Measurements from ENCODE around the gene HSPA12B. TPM values are rescaled to one million over a fixed set of nuclear protein-coding genes. Genes with fewer than 3 reads are reported as not detected.

The HSPA12B gene
- total and polyA plus RNA-seq, 2 of the 13 experiments (the other 11 are each of a cell fraction or from before 2014, with no cell fraction given): 0.01 TPM; not detected in 1

DNA sequence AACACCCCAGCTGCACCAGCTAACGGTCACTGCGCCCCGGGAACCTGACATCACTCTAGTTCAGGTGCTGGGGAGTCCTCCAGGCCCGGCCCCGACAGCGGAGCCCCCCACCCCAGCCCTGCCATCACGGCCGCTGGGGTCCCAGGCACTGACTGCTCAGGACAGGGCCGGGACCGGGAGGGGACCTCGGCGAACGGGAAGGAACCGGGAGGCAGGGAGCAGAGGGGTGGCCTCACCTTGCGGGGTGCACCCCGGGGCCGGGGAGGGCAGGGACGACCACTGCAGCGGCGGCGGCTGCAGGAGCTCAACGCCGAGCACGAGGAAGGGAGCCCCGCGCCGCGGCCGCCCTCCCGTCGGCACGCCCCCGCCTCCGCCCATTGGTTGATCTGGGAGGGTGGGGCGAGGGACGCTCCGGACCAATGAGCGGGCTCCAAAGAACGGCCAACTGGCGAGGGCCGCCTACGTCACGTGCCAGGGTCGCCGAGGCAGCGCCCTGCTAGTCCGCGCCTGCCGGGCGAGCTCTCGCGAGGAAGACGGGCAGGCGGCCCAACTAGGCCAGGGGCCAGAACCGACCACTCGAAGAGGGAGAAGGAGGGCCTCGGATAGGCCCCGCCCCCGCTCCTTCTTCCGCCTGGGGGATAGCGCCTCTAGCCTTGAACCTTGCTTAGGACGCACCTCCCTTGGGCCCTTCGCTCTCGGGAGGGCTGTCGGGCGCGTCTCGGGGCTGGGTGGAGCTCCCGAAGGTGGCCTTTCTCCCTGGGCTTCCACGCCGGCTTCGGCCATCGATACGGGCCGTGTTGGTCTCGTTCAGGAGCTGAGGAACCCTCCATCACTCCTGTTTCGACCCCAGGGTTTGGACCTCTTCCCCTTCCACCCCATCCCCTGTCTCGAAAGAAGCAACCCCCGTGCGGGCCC lies 35.2 kb downstream of the HSPA12B start, which contains the start of gene ADISSP (continued):
- TF ChIP-seq, protein P1, sequence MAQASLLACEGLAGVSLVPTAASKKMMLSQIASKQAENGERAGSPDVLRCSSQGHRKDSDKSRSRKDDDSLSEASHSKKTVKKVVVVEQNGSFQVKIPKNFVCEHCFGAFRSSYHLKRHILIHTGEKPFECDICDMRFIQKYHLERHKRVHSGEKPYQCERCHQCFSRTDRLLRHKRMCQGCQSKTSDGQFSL (CRISPR knock-in tag; IDR thresholded peaks at IDR 0.05): peak; percentile 77; the same call in 1 of the 2 replicates
- TF ChIP-seq PTBP1 (IDR thresholded peaks at IDR 0.05; ENCODE audit: low read depth, low read length, poor library complexity, severe bottlenecking) (peak; percentile 30), HOXA9 (CRISPR knock-in tag; IDR thresholded peaks at IDR 0.05; ENCODE audit: borderline replicate concordance) (no peak), WIZ (CRISPR knock-in tag; IDR thresholded peaks at IDR 0.05) (peak; percentile 37; the same call in 1 of the 2 replicates), ZFP1 (CRISPR knock-in tag; IDR thresholded peaks at IDR 0.05) (peak; percentile 77; the same call in 1 of the 2 replicates), GFI1 (CRISPR knock-in tag; IDR thresholded peaks at IDR 0.05; ENCODE audit: borderline replicate concordance) (0 out of 2 replicates have a peak, but pooled peaks have one; percentile 63), IRF2 (CRISPR knock-in tag; IDR thresholded peaks at IDR 0.05) (peak; percentile 30), KLF13 (CRISPR knock-in tag; IDR thresholded peaks at IDR 0.05) (peak; percentile 84), ZNF570 (CRISPR knock-in tag; IDR thresholded peaks at IDR 0.05; ENCODE audit: borderline replicate concordance) (peak; percentile 6; the same call in 1 of the 2 replicates), YEATS2 (CRISPR knock-in tag; IDR thresholded peaks at IDR 0.05; ENCODE audit: borderline replicate concordance) (peak; percentile 96), ZSCAN22 (CRISPR knock-in tag; IDR thresholded peaks at IDR 0.05) (no peak), ZNF781 (CRISPR knock-in tag; IDR thresholded peaks at IDR 0.05; ENCODE audit: borderline replicate concordance, not compliant biosample characterization) (no peak), ZKSCAN5 (CRISPR knock-in tag; IDR thresholded peaks at IDR 0.05) (peak; percentile 61), NFIC (IDR thresholded peaks at IDR 0.05; ENCODE audit: low read length) (no peak), RAD51 (IDR thresholded peaks at IDR 0.05; ENCODE audit: borderline replicate concordance) (peak; percentile 91), AGO2 (optimal IDR thresholded peaks at IDR 0.05; ENCODE audit: low read depth, low read length) (no peak), PRMT3 (CRISPR knock-in tag; IDR thresholded peaks at IDR 0.05; ENCODE audit: borderline replicate concordance, low read depth) (no peak; the same call in 1 of the 2 replicates), ZNF451 (CRISPR knock-in tag; IDR thresholded peaks at IDR 0.05) (no peak; the same call in 1 of the 2 replicates), ZNF552 (CRISPR knock-in tag; IDR thresholded peaks at IDR 0.05; ENCODE audit: borderline replicate concordance) (peak; percentile 92; the same call in 1 of the 2 replicates), REL (CRISPR knock-in tag; conservative IDR thresholded peaks at IDR 0.05) (no peak; the same call in none of the 2 replicates), ZNF180 (CRISPR knock-in tag; IDR thresholded peaks at IDR 0.05; ENCODE audit: borderline replicate concordance, low read depth) (0 out of 2 replicates have a peak, but pooled peaks have one; percentile 28), JUNB (CRISPR knock-in tag; IDR thresholded peaks at IDR 0.05; ENCODE audit: borderline replicate concordance) (no peak), MTA3 (CRISPR knock-in tag; IDR thresholded peaks at IDR 0.05) (0 out of 2 replicates have a peak, but pooled peaks have one; percentile 79), ZNF230 (CRISPR knock-in tag; IDR thresholded peaks at IDR 0.05) (peak; percentile 75)
- TF ChIP-seq, protein P2, sequence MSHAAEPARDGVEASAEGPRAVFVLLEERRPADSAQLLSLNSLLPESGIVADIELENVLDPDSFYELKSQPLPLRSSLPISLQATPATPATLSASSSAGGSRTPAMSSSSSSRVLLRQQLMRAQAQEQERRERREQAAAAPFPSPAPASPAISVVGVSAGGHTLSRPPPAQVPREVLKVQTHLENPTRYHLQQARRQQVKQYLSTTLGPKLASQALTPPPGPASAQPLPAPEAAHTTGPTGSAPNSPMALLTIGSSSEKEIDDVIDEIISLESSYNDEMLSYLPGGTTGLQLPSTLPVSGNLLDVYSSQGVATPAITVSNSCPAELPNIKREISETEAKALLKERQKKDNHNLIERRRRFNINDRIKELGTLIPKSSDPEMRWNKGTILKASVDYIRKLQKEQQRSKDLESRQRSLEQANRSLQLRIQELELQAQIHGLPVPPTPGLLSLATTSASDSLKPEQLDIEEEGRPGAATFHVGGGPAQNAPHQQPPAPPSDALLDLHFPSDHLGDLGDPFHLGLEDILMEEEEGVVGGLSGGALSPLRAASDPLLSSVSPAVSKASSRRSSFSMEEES (CRISPR knock-in tag; IDR thresholded peaks at IDR 0.05): peak; percentile 90
- TF ChIP-seq, protein P3, sequence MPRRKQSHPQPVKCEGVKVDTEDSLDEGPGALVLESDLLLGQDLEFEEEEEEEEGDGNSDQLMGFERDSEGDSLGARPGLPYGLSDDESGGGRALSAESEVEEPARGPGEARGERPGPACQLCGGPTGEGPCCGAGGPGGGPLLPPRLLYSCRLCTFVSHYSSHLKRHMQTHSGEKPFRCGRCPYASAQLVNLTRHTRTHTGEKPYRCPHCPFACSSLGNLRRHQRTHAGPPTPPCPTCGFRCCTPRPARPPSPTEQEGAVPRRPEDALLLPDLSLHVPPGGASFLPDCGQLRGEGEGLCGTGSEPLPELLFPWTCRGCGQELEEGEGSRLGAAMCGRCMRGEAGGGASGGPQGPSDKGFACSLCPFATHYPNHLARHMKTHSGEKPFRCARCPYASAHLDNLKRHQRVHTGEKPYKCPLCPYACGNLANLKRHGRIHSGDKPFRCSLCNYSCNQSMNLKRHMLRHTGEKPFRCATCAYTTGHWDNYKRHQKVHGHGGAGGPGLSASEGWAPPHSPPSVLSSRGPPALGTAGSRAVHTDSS (CRISPR knock-in tag; conservative IDR thresholded peaks at IDR 0.05): peak; percentile 82; the same call in 1 of the 2 replicates

All from HepG2 (cell line).